A673 (cell line): ENCODE data around the gene CRYGN. TPM values are rescaled to one million over a fixed set of nuclear protein-coding genes. Genes with fewer than 3 reads are reported as not detected.

Experiments used
- BruUV-seq: library from RNA; stranded (reverse); fragments of 400-500 nt; replicated peaks from 2 replicates; lab custom pipeline; 2021; lab: Mats Ljungman, UMichigan
- CTCF ChIA-PET: fragments of 300-600 bp; sonication (Branson Sonifier 250); formaldehyde crosslinking; loops from one replicate; lab custom pipeline; 2022; ENCODE audit warnings: antibody characterized with exemption; lab: Charles Lee
- POLR2A ChIA-PET: fragments of 300-600 bp; sonication (Branson Sonifier 250); formaldehyde crosslinking; loops from one replicate; lab custom pipeline; 2022; ENCODE audit warnings: antibody characterized with exemption; ENCODE audit not compliant: low non-redundant PET; lab: Charles Lee
- DNase-seq: peaks from one replicate; pipeline ENCODE4 v3.0.0-alpha.2; 2015; ENCODE audit warnings: low spot score
- H3K27ac ChIP-seq: fragments of 200-600 bp; sonication (generic); 2 replicates; pipeline ENCODE4 v1.5.1; 2016; ENCODE audit warnings: mixed run types, low read depth, mild to moderate bottlenecking, mixed read lengths, antibody characterized with exemption, low read length; ENCODE audit not compliant: poor library complexity, severe bottlenecking
- H3K27me3 ChIP-seq: fragments of 200-600 bp; sonication (generic); replicated peaks from 2 replicates; pipeline ENCODE4 v1.6.1; 2017; ENCODE audit warnings: mixed run types, low read depth, mild to moderate bottlenecking, mixed read lengths, antibody characterized with exemption, low read length; ENCODE audit not compliant: insufficient read depth, poor library complexity
- H3K36me3 ChIP-seq: fragments of 200-600 bp; sonication (generic); 2 replicates; pipeline ENCODE4 v1.6.1; 2016; ENCODE audit warnings: mixed run types, mild to moderate bottlenecking, mixed read lengths, antibody characterized with exemption, low read length; ENCODE audit not compliant: insufficient read depth, poor library complexity, severe bottlenecking
- H3K4me1 ChIP-seq: fragments of 200-600 bp; sonication (generic); 2 replicates; pipeline ENCODE4 v1.6.1; 2017; ENCODE audit warnings: mixed run types, mild to moderate bottlenecking, mixed read lengths, antibody characterized with exemption, low read length; ENCODE audit not compliant: insufficient read depth, poor library complexity, severe bottlenecking
- H3K4me3 ChIP-seq: fragments of 200-600 bp; sonication (generic); 2 replicates; pipeline ENCODE4 v1.5.1; 2016; ENCODE audit warnings: low read depth, mixed run types, mild to moderate bottlenecking, mixed read lengths, low read length; ENCODE audit not compliant: poor library complexity, severe bottlenecking
- H3K9me3 ChIP-seq: fragments of 200-600 bp; sonication (generic); 2 replicates; pipeline ENCODE4 v1.6.1; 2016; ENCODE audit warnings: mixed run types, low read depth, mild to moderate bottlenecking, mixed read lengths, antibody characterized with exemption, low read length; ENCODE audit not compliant: poor library complexity, severe bottlenecking
- CTCF ChIP-seq: fragments of 300-800, 200-600 bp; sonication (generic); conservative IDR thresholded peaks from 2 replicates; pipeline ENCODE4 v1.5.1; 2017; ENCODE audit warnings: low read depth, mild to moderate bottlenecking, antibody characterized with exemption, low read length, moderate library complexity, mixed read lengths
- EZH2 ChIP-seq: fragments of 200-600 bp; sonication (generic); IDR thresholded peaks from 2 replicates; pipeline ENCODE4 v1.6.1; 2017; ENCODE audit warnings: borderline replicate concordance, low read depth, mild to moderate bottlenecking, mixed read lengths, antibody characterized with exemption, low read length; ENCODE audit not compliant: poor library complexity, severe bottlenecking
- intact Hi-C: fragments of 100-400 bp; cut with micrococcal nuclease; formaldehyde crosslinking; loops from one replicate; pipeline ENCODE4 v1.10.0; 2022; ENCODE audit not compliant: unreplicated experiment
- total RNA-seq: library from RNA; stranded (reverse); gene quantifications from 2 replicates; pipeline ENCODE4 v1.2.3, GENCODE V29; 2021

Gene CRYGN
- total RNA-seq, 1 experiment from 2014 or later, result 0.13 TPM

- Histone ChIP-seq H3K36me3 (no peaks in the 10 kb centered on the region), H3K4me3 (no peak overlapping the region), H3K27me3 (no peaks in the 10 kb centered on the region), H3K27ac (no peak overlapping the region), H3K9me3 (no peaks in the 10 kb centered on the region), H3K4me1 (peaks cover 4% of the 10 kb centered on the region)
- ChIA-PET CTCF (no interaction called here), POLR2A (no interaction called here)
- no peak for DNase-seq
- BruUV-seq, result no TSS peak
- intact Hi-C loops, result no loop called here
- TF ChIP-seq EZH2, result no peak
- TF ChIP-seq CTCF, result no peak
These were observed 12.0 kb upstream of the CRYGN start for GRCh38 chr7:151451626-151452571.

GRCh38 chr7:151451156-151451555 lies 11.2 kb upstream of the CRYGN start:
- POLR2A ChIA-PET, result no interaction called here
- intact Hi-C loops, result no loop called here

GRCh38 chr7:151449990-151450389 lies 10.0 kb upstream of the CRYGN start:
- H3K36me3 ChIP-seq, result no peaks in the 10 kb centered on the region
- intact Hi-C loops, result loop anchor here (5.0 kb wide), 1 partner anchor 133 kb away; no protein-coding TSS in a partner anchor
- no peaks in the 10 kb centered on the region for H3K27me3 ChIP-seq
- H3K4me1 ChIP-seq, result peaks cover 4% of the 10 kb centered on the region
- no peak for DNase-seq
- POLR2A ChIA-PET, result interaction anchor here (0.7 kb wide), 1 partner anchor 83 kb away, joined by 3 read pairs; no protein-coding TSS in a partner anchor
- CTCF ChIA-PET, result interaction anchor here (1.7 kb wide), 1 partner anchor 10 kb away, joined by 3 read pairs; the partner anchor contains the start of gene CRYGN
- H3K9me3 ChIP-seq, result no peaks in the 10 kb centered on the region
- no TSS peak for BruUV-seq
- H3K27ac ChIP-seq, result no peak overlapping the region
- no peak for TF ChIP-seq EZH2
- no peak for TF ChIP-seq CTCF
- no peak overlapping the region for H3K4me3 ChIP-seq

More at GRCh38 chr7:151451156-151451555, 11.2 kb upstream of the CRYGN start:
- BruUV-seq, result no TSS peak
- CTCF ChIA-PET, result no interaction called here
- no peaks in the 10 kb centered on the region for H3K36me3 ChIP-seq
- H3K4me1 ChIP-seq, result peaks cover 4% of the 10 kb centered on the region
- H3K27ac ChIP-seq, result no peak overlapping the region
- no peaks in the 10 kb centered on the region for H3K27me3 ChIP-seq
- no peak overlapping the region for H3K4me3 ChIP-seq
- H3K9me3 ChIP-seq, result no peaks in the 10 kb centered on the region
- no peak for DNase-seq
- no peak for TF ChIP-seq CTCF
- TF ChIP-seq EZH2, result no peak
